HG02571 (cell line): ENCODE data around the gene AAGAB.

ENCODE experiments used
- ATAC-seq: cut with Tn5 transposase; IDR thresholded peaks from one replicate; pipeline ENCODE4 v1.9.1; 2021; ENCODE audit warnings: mild to moderate bottlenecking, moderate library complexity; ENCODE audit not compliant: unreplicated experiment

Gene AAGAB

DNA sequence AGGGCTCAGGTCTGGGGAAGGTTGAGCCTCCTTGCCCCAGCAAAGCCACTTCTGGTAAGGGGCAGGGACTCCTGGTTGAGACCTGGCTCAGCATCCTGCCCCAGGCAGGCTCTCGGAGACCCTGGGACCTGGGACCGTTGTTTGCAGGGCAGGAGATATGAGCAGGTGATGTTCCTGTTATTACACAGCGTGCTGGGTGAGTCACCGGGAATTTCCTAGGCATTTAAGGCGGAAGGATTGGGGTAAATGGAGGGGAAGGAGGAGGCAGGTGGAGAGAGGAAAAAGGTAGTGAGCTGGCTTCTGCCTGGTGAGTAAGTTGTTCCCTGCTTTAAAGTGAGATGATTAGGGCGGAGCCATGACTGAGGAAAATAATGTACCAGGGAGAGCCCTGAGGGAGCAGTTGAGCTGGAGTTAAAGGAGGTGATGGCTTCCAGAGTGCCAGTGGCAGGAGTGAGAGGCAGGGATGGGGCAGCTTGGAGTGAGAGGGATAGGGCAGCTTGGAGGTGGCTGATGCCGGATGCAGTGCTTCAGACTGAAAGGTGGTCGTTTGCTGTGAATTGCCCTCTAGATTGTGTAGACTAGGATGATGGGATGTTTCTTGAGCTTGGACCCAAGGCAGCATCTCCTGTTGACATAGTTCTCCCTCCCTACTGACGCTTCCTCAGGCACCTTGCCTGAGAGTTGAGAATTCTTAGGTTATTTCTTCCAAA, 79.4 kb downstream of the AAGAB start:
- no peak for ATAC-seq

DNA sequence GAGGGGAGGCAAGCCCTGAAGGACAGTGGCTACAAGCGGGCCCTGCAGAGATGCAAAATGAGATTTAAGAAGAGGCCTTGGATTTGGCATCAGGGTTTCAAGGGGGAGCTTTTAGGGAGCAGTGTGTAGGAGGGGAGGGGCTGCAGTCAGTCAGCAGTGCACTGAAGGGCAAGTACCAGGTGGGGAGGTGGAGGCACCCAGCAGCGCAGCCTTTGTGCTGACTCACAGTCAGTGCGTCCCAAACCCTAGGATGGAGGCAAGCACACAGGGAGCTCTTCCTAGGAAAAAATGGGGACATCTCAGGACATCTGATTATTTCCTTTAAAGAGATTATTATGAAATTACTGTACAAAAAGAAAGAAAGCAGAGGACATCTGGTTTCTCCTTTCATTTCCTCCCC, 80.0 kb downstream of the AAGAB start:
- no peak for ATAC-seq

DNA sequence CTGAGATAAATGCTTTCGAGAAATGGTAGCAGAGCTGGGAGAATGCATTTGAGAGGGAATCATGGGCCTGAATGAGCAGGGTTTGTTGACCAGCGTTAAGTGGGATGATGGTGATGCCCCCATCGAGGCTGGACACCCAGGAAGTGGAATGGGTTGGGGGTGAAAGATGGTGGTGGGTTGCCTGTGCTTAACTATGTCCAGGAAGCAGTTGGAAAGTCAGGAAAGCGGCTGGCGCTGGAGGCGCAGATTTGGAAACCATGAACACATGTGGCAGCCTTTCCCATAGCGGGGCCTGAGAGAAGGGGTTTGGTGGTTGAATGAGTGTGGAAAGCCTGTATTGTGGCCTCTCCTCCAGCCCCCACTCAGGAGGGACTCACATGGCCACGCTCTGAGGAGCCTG, 80.7 kb downstream of the AAGAB start:
- no peak for ATAC-seq

DNA sequence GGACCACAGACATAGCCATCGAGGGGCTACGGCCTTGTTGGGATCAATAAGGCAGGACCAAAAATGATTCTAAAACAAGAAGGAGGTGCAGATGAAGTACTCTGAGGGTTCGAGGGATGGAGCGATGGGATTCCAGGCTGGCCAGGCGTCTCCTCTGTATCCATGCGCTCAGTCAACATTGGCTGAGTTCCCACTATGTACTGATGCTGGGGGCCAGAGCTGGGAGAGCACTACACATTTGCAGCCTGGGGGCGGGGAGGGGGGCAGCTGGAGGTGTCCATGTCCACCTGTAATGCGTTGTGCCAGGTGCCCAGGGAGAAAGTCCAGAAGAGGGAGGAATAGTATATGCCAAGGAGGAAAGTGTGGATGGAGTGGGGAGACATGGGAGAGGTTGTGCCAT, 81.5 kb downstream of the AAGAB start:
- no peak for ATAC-seq

DNA sequence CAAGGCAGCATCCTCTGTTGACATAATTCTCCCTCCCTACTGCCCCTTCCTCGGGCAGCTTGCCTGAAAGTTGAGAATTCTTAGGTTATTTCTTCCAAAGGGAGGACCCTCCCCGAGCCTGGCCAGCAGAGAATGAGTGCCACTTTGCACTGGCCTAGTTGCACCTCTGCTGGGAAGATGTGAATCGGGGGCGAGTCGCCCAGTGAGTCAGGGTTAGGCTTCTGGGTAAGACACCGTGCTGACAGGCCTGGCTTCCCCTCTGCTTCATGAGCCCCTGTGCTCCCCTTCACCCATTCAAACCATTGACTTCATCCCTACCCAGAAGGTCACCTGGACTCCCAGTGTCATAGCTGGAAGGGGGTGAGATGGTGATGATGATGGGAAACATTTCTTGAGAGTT, 82.3 kb downstream of the AAGAB start:
- ATAC-seq, result no peak

DNA sequence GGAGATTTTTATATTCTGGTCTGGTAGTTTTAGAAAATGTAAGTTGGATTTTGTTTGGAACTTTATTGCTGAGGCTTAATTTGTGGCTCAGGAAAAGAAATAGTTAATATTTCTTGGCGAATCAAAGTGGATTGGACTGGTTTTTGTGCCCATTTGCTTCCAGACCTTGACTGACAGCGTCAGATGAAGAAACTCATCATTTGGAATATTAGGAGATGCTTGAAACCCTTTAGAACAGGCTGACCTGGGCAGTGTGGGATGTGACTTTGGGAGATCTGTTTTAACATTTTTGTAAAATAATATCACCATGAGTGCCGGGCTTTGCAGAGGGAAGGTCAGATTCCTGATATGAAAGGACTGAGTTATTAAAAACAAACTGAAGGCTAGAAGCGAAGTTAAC, 83.0 kb downstream of the AAGAB start:
- ATAC-seq, result no peak

DNA sequence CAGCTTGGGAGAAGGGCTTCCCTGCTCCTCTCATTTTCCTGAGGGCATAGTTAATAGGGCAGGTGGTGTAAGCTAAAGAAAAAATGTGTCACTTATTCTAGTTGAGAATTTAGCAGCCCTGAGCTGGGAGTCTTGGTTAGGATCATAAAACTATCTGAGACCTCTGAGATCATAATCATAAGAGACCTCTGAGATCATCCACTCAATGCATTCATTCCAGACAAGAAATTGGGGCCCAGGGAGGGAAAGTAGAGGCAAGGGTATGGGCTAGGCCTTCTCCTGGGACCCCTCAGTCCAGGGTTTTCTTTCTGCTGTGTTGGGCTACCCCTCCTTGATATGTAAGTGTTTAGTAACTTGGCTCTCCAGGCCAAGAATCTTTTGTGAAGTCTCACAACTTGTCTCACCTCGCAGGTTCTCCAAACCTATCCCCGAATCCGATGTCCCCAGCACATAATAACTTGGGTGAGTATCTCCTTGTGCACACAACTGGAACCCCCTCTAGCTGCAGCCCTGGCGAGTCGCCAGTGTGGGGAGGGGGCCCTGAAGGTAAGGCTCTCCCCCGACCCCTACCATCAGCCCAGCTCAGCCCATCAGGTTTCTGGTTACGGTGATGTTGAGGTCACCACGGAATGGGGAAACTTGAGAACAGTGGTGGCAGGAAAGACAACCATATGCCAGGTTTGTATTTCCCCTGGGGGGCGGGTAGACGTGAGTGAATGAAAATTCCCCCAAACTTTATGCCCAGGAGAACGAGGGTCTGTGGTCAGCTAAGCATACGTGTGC, 84.1 kb downstream of the AAGAB start:
- ATAC-seq, result no peak

DNA sequence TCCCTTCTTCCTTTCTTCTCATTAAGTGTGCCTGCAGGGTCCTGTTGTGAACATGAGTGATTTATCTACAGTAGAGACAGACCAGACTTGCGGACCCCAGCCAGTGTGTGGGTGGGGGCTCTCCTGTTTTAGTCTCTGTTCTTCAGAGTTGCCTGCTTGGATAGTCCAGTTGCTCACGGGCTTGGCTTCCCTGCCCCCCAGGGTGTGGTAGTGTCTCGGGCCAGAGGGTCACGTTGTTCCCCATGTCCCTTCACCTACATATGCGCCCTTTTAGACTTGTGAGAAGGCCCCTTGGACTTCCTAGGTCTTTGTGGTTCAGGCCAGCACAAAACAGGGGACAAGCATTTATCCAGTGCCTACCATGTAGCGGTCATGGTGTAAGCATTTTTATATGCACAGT, 85.8 kb downstream of the AAGAB start:
- ATAC-seq, result no peak

DNA sequence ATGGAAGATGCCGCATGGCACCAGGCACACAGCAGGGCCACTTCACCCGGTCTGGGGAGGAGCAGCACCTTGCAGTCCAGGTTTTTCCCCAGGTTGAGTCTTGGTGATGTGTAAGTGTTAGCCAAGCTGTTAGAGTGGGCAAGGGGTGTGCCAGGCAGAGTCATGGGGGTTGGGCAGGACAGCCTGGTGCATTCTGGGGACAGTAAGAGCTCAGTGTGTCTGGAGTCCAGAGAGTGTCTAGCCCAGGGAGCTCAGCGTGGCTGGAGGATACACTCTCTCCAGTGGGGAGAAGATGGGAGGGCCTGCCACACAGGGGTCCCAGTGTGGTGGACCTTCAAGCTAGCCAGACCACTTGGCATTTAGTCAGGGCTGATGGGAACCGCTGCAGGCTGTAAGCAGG, 87.4 kb downstream of the AAGAB start:
- no peak for ATAC-seq

DNA sequence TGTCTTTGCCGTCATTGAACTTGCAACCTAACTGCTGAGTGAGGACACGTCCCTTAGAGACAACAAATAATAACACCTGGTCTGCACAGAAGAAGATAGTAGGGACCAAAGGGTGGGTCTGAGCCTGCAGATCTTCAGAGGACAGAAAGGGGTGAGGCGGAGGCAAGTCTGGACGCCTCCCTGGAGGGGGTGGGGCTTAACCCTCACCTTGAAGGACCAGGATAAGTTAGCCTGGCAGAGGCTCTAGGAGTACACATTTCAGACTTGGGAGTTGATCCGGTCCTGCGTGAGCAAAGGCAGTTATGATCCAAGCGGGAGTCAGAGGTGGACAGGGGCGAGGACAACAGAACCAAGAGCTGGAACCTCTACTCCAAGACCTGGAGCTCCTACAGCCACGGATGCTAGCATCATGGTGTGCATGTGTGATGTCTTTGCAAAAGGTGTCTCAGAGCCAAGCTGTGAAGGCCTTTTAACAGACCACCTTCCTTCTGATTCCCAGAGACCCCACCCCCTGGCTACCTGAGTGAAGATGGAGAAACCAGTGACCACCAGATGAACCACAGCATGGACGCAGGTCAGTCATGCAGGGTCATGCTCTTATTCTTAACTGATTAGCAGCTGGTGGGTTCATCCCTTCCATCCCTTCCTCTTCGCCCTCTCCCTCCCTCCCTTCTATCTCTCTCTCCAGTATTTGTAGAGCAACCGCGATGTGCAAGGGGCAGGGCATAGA, 88.0 kb downstream of the AAGAB start:
- no peak for ATAC-seq

DNA sequence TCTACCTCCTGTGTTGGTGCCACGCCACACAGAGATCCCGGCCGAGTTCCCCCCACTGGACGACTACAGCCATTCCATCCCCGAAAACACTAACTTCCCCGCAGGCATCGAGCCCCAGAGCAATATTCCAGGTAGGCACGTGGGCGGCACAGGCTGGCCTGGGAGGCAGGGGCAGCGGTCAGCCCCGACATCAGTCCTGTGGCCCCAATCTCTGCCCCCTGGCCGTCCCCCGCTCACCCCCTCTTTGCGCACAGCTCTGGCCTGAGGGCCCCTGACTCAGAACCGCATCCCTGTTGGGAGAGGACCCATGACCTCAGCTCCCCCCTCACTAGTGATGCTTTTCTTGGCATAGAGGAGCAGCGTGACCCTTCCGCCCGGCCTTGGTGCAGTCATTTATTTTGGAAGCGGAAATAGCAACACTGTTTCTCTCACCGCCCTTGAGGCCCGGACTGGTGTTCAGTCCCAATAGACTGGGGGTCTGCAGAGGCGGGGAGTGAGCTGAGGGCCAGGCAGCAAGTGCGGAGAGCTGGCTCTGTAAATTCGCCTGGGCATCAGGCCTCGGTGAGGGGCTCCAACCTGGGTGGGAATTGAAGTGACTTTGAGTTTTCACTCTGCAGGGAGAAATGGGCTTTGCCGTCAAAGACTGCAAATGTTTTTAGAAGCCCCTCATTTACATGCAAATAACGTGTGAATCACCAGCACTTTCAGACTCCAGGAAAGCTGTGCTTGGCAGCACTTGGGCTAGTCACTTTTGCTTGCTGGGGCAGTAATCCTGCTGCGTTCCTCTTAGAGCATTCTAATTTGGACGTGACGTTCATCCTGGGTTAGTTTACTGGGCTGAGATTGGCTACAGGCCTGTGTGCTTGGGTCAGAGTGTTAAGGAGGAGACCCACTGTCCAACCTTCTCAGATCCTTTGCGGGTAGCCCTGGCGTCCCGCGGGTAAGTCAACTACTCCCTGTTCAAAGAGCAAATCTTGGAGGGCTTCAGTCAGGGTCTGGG, 88.9 kb downstream of the AAGAB start:
- ATAC-seq, result no peak

DNA sequence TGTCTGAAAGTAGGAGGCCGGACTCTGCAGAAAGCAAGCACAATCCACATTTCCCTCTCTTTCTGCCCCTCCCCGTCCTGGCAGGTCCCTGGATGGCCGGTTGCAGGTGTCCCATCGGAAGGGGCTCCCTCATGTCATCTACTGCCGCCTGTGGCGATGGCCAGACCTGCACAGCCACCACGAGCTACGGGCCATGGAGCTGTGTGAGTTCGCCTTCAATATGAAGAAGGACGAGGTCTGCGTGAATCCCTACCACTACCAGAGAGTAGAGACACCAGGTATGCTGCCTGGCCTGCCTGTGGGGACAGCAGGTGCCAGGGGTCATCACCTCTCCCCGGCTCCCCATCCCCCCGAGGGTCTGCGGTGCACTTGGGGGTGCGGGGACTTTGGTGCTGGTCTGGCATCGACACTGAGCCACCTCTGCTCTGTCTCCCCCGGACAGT, 89.6 kb downstream of the AAGAB start:
- ATAC-seq, result no peak

DNA sequence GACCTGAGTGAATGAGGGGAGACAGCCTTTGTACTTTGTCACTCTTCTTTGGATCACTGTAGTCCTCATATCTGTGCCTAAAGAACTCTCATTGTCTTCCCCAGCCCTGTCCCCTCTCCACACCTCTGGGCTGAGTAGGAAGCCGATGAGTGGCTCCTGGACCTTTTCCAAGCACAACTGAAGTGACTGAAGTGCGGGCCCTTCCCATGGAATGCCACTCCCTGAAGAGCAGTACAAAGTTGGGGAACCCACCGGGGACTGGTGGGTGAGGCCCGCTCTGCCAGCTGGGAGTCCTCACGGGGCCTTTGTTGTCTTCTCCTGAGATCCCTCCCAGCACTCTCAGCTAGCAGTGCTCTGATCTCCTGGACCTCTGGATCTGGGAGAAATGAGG, 90.1 kb downstream of the AAGAB start:
- ATAC-seq, result no peak

DNA sequence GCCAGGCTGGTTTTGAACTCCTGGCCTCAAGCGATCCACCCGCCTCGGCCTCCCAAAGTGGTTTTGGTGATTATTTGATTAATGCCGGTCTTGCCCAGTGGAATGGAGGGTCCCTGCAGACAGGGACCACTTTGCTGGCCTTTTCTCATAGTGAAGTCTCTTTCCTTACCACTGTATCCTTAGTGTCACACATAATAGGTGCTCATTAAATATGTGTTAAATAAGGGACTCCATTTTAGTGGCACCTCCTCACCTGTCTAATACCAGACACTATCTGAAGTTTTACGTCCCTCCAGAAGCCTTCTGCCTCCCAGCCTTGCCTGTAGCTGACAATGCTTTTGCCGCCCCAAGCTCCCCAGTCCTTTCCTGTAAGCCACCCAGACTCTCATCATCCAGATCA, 91.3 kb downstream of the AAGAB start:
- no peak for ATAC-seq

DNA sequence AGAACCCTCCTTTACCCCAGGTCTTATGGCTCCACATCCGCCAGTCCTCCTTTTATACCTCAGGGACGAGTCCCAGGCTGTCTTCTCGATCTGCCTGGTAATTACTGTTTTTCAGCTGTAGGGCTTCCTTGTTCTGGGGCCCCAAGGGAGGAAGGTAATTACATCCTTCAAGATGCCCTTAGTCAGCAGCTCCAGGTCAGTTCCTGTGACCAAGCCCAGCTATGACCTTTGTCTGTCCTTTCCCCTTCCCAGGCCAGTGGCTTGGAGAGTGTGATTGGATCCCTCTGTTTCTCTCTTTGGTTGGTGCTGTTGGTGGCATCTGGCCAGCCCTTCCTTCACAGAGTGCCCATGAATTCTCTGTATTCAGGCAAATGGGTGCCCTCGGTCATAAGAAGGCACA, 92.6 kb downstream of the AAGAB start:
- ATAC-seq, result no peak

DNA sequence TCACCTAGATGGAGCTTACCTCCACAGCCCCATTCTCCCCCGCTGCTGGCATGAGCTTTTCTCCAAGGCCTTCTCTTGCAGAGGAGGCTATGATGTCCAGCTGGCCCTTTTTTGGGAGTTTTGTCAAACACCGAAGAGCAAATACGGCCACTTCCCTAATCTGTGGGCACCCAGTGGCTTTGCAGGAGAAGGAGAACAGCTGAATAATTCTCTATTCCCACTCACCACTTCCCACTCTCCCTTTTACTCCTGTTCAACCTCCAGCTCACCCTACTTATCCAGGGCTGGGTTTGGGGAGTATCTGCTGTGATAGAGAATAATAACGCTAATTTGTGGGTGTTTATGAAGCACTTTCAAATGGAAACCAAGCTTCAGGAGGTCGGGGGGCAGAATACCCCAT, 93.0 kb downstream of the AAGAB start:
- ATAC-seq, result no peak

DNA sequence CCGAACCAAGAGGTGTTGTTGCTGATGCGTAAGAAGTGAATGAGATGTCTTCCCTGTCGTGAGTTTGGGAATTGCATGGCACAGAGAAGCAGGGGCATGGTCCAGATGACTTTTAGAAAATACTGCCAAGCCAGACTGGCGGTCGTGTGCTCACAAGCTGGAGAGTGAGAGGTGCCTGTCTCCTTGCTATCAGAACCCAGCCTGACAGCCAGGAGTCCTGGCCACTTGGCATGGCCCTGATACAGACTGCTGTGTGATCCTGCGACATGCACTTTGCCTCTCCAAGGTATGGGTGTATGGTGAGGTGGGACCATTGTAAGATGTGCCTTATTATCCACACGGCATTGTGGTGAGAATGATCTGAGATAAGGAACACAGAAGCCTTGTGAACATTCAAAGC, 96.1 kb downstream of the AAGAB start:
- no peak for ATAC-seq

DNA sequence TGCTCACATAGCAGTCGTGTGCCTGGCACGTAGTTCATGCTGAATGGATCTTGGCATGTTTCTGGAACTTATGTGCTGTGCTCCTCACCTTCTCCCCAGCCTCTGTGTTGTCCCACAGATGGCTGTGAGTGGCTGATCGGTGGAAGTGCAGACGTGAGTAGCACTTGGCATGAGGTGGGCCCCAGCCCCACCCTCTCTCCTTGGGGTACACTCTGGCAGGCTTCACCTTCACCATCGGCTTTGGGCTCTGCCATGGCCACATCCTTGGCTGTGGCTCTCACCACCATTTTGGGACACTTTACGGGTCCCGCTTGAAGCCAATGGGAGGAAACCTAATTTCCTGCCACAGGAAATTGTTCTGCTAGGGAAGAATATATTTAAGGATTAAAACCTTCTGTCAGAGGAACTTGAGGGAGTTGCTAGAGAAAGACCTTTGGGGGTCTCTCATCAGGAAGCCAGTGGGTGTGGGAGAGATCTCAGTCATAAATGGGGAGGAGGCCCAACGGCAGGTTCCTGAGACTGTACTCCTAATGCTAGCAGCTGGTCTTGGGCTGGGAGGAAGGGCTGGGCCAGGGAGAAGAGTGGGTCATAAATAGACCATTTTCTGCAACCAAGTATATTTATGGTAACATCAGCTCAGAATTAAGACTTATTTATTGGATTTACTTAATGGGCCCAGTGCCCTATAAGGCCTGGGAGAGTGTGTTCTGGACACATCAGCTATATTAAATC, 96.8 kb downstream of the AAGAB start:
- ATAC-seq, result no peak

DNA sequence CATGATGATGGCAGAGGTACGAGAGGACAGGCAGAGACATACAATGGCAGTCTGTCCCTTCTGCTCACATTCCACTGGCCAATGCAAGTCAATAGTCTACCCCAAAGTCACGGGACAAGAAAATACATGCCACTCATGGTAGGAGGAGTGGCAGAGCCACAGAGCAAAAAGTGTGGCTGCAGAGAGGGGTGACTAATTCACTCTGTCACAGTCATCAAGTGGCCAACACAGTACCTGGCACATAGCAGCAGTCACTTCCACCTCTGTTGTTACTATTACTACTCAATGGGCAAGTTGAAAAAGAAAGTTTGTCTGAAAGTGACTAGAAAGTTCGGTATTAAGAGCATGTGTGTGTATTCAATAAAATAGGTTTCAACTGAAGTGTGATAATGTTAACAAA, 97.6 kb downstream of the AAGAB start:
- no peak for ATAC-seq

DNA sequence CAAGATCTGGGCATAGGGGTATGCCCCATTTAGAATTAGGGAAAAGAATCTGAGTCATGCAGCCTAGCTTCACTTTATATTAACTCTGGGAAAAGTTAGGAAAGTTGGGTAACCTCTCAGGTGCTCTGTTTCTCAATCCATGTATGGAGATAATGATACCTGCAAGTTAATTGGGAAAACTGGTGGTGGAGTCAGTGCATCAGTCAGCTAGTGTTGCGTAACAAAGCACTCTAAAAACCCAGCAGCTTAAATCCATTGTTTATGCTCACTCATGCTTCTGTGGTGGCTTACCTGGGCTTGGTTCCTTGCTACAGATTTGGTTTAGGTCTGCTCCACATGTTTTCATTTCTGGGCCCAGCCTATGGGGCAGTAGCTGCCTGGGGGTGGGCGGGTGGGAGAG, 98.0 kb downstream of the AAGAB start:
- no peak for ATAC-seq
